Smooth muscle cell of the brain vasculature (primary cell): ENCODE results near the gene RTN4R.
"Not testable (repeated sequence)": the region's sequence is repeated elsewhere in the genome, so short reads cannot be mapped to it uniquely, and the experiment has no call there.

Experiments used
- DNase-seq: peaks from one replicate; pipeline ENCODE4 v3.0.0-alpha.2; 2012; ENCODE audit warnings: low read depth, low spot score

The RTN4R gene

GRCh38 chr22:20305894-20306645 is 38.0 kb upstream of the RTN4R start:
- DNase-seq: no peak

DNA sequence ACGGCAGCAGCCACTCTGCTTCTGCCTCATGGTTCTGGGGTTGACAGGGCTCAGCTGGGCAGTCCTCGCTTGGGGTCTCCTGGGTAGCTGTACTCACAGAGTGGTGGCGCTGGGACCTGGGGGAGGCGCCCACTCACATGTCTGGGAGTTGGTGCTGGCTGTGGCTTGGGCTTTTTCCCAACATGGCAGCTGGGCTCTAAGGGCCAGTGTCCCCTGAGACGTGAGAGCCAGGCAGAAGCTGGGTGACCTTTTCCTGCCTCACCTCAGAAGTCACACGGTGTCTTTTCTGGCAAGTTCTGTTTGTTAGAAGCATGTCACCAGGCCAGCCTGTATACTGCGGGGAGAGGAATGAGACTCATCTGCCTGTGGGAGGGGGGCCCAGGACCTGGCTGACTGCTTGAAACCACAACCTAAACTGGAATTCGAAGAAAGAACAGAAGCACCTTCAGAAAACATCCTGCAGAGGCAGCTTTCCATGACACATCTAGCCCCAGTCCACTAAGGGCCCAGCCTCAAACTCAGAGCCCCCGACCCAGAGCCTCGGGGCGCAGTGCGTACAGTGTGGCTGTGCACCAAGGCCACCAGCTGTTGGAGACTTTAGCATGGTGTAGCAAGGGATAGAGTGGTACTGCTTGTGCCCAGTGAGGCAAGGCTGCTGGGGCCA is 37.2 kb upstream of the RTN4R start:
- not testable (repeated sequence) for DNase-seq

DNA sequence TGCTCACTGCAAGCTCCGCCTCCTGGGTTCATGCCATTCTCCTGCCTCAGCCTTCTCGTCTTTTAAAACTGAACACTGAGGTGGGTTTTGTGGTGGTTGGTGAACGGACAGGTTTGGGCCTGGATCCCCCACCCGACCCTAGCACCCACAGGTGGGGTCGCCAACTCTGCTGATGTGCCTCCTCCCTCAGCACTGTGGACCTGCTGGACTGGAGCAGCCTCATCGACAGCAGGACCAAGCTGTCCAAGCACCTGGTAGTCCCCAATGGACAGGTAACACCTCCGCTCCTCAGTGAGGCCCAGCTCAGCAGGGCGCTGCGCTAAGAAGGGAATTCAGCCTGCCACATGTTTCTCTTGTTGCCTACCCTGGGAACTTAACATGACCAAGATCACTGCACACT is 36.5 kb upstream of the RTN4R start:
- DNase-seq: no peak

DNA sequence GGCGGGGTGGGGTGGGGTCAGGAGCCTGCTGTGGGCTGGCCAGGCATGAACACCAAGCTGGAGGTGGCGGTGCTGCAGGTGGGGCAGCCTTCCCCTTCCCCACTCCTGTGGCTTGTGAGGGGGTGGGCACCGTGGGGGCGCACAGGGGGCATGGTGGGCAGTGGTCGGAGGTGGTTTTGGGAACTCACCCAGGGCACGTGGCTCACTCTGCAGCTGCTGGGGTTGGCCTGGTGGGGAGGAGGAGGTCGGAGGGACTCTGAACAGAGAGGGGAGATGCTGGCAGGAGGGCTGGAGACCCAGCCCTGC is 35.1 kb upstream of the RTN4R start:
- not testable (repeated sequence) for DNase-seq

DNA sequence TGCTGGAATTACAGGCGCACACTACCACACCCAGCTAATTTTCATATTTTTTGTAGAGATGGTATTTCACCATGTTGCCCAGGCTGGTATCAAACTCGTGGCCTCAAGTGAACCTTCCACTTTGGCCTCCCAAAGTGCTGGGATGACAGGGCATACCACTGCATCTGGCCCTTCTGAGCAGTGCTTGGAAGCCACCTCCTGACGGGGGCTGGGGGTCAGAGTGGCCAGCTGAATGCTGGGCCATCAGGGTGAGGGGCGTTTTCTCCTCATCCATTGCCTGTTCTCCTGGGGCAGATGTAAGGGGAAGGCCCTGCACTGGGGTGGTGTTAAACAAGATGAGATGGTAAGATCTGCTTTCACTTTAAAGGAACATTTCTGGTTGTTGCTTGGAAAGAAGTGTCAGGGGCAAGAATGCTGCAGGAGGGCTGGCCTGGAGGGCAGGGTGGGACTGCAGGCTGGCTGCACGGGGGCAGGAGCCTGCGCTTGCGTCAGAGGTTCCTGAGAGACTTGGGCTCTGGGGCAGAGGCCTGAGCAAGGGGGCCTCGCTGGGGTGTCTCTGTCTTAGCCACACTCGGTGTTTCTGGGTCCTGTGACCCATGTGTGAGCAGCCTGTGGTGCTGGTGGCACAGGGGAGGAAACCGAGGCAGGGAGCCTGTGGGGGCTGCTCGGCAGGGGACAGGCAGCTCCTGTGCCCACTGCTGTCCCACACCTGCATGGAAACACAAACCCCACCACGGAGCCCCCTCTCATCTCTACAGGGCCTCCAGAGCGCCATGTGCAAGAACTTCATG is 34.5 kb upstream of the RTN4R start:
- DNase-seq: no peak

- DNase-seq: no peak
Measured at GRCh38 chr22:20299746-20300136, 31.6 kb upstream of the RTN4R start.

- DNase-seq: peak; percentile 13
Measured at GRCh38 chr22:20298803-20299745, 31.0 kb upstream of the RTN4R start.

DNA sequence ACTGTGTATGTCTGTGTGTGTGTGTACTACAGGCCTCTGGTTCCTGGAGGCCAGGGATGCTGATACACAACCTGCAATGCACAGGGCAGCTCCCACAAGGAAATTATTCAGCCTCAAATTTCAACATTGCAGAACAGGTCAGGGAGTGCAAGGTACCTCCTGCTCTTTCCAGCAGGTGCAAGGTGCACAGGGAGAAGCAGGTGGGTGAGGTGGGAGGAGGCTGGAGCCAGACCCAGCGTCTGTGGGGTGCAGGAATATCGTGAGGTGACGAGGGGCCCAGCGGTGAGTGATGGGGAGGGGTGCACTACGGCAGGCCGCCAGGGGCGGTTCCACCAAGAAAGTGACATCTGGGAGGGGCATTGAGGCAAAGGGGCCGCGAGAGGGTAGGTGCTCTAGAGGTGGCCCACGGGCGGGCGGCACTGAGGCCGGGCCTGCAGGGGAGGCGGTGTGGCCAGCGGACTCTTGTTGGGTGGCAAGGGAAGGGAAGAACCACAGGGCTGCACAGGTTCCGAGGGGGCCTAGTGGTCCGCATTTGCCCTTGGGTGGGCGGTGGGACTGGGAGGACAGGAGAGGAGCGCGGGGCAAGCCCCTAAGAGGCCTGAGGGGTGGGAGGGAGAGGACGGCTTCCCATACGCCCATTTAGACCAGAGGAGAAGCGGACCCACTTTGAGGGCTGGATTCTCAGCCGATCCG is 30.1 kb upstream of the RTN4R start:
- no peak for DNase-seq

GRCh38 chr22:20297414-20298109 is 29.4 kb upstream of the RTN4R start:
- no peak for DNase-seq

DNA sequence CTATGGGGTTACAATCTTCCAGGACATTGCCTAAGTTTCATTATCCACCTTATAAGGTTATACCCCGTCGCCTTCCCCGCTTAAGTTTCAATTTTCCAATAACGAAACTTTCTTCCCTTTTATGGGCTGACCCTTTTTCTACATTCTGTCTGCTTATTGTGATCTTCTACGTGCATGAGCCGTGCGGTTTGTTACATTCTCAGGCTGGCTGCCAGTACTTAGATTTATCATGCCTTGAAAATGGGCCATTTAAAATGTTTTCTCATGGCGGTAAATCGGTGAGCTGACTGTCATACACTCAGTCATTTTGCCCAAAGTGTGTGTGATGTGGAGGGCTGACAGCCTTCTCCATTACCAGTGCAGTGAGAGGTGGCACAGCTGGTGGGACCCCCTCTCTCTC is 28.5 kb upstream of the RTN4R start:
- no peak for DNase-seq

DNA sequence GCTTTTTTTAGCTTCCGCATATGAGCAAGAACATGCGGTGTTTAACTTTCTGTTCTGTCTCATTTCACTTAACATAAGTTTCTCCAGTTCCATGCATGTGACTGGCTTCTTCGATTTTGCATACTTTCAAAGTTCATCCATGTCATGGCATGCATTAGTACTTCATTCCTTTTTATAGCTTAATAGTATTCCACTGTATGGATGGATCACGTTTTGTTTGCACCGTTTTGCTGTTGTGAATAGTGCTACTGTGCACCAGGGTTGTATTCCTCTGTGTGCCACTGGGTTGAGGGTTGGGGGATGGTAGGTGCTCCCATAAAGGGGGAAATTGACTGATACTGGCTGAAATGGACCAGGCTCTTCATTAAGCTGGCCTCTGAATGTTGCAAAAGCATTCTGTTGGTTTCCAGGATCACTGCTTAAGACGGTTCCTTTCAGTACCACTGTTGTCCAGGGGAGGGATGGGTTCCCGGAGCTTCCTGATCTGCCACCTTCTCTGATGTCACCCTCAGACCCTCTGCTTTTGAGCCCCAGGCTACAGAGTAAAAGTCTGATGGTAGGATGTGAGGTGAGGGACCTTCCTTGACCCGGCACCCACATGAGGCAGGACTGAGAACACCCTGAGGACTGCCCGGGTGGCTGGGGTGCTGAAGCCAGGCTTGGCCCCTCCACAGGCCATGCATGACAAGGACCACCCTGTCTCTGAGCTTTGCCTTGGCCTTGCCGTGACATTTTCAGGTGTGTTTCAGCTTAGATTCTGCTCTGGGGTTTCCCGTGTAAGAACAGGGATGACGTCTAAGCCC is 27.3 kb upstream of the RTN4R start:
- no peak for DNase-seq

GRCh38 chr22:20292673-20293232 is 24.6 kb upstream of the RTN4R start:
- DNase-seq: no peak

DNA sequence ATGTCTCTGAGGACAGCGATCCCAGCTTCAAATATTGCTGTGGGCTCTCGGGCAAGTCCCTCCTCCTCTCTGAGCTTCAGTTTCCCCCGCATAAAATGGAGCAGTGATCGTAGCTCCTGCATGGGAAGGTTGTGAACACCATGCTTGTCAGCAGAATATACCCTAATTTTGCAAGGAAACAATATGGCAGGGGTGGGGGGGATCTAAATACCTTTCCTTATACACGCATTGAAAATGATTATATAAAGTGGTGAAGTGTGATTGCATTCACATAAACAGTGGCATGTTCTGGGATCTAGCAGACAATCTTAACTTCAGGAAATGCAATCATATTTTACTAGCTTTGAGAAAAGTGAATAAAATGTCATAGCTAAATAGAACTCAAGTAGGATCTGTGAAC is 24.0 kb upstream of the RTN4R start:
- no peak for DNase-seq

GRCh38 chr22:20291604-20292063 is 23.5 kb upstream of the RTN4R start:
- no peak for DNase-seq

DNA sequence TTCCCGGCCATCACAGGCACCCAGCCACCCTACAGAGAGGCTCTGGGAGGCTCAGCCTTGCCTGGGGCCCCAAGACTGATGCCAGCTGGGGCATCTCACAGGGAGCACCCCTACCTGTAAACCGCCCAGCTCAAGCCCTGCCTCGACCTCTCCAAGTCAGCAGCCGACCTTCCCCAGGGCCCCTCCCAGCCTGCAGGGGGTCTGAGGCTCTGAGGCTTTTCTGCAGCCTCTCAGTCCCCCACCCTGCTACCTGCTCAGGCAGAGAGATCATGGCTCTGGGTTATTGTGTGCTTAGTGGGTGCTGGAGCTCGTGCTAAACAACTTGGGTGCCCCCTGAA is 23.1 kb upstream of the RTN4R start:
- no peak for DNase-seq

- DNase-seq: no peak
Measured at GRCh38 chr22:20290578-20291248, 22.6 kb upstream of the RTN4R start.

DNA sequence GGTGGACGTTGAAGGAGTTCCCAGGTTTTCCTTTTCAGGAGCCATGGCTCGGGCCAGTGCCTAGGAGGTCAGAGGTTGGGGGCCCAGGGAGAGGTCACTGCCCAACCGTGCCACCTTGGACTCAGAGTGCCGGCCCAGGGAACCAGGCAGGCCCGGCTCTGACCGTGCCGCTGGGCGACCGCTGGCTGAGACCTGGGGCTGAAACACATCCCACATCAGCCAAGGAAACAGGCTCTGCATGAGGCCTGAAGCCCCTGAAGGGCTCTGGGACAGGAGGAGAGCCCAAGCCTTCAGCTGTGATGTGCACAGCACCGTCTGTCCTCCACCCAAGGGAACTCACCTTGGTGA is 21.9 kb upstream of the RTN4R start:
- no peak for DNase-seq

GRCh38 chr22:20289182-20290044 is 21.3 kb upstream of the RTN4R start:
- not testable (repeated sequence) for DNase-seq
